HTR-8/SVneo (cell line): Measurements from ENCODE around the gene CCNF.
"Not testable (repeated sequence)": the region's sequence is repeated elsewhere in the genome, so short reads cannot be mapped to it uniquely, and the experiment has no call there.

Source experiments
- DNase-seq: peaks from one replicate; pipeline ENCODE4 v3.0.0; 2011; ENCODE audit warnings: low spot score, mixed read lengths; ENCODE audit not compliant: insufficient read length
- FAIRE-seq: peaks from 2 replicates; lab custom pipeline; 2011; peaks lifted over from hg19 to GRCh38; lab: Jason Lieb, UNC

Gene CCNF

DNA sequence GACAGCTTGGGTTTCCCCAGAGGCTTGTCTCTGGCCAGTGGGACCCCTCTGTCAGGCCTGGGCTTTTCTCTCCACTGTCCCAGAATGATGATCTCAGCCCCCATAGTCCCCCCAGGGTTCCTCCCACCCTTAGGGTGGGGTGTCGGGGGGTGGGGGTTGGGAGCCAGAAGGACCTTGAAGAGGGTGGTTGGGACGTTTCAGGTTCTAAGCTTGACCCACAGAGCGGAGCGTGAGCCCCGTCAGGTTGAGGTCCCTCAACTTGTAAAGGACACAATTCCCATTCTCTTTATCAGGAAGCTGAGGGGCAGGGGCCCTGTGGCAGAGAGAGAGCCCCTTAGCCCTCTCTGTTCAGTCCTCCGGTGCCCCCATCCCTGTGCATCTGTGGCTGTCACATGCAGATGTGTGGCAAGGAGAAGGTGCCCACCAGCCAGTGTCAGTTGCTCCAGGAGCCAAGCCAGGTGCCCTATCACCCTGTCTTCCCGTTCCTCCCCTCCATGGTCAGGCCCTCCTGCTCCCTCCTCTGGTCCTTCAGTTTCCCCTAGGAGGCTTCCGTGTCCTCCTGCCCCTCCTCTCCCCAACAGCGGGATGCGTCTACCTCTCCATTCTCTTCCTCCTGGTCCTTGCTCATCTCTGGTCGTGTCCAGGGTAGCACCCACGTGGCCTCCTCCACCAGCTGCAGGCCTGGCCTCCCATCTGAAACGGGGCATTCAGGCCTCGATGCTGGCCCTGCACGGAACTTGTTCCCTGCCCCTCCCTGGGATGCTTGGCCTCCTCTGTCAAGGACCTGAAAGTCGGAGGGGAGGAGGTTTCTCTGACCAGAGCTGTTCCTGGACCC is 40.4 kb downstream of the CCNF start:
- peak; percentile 36 for FAIRE-seq
- DNase-seq = no peak

DNA sequence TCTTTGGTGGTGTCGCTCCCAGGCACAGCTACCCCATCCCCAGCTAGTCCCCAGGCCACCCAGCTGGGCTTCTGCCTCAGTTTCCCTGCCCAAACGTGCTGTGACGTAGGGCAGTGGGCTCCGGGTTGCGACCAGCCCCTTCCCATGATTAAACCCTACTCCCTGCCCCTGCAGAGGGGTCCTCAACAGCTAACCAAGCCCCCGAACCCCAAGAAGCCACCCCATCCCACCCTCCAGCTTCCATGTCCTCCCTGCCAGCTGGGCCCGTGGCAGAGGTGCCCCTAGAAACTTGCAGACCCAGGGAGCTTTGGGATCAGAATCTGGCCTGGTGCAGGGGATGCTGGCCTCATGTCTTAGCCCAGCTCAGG is 41.0 kb downstream of the CCNF start:
- no peak for FAIRE-seq

DNA sequence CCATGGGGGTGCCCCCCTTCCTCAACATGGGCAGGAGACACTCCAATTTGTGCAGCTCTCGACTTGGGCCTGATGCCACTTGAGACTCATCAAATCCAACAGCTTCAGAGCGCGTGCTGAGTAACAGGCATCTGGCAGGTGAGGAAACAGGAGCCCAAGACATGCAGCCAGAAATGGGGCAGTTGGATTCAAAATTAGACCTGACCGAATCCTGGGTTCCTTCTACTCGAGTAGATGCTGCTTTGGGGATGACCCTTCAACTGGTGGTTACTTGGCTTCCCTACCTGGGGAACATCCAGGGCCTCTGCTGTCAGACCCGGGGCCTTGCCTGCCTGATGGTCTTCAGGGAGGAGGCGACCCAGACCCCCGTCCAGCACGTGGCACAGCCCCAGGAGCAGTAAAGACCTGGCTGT is 41.4 kb downstream of the CCNF start:
- FAIRE-seq = no peak
- DNase-seq = no peak

More for the DNA sequence above, 41.0 kb downstream of the CCNF start:
- DNase-seq = no peak

DNA sequence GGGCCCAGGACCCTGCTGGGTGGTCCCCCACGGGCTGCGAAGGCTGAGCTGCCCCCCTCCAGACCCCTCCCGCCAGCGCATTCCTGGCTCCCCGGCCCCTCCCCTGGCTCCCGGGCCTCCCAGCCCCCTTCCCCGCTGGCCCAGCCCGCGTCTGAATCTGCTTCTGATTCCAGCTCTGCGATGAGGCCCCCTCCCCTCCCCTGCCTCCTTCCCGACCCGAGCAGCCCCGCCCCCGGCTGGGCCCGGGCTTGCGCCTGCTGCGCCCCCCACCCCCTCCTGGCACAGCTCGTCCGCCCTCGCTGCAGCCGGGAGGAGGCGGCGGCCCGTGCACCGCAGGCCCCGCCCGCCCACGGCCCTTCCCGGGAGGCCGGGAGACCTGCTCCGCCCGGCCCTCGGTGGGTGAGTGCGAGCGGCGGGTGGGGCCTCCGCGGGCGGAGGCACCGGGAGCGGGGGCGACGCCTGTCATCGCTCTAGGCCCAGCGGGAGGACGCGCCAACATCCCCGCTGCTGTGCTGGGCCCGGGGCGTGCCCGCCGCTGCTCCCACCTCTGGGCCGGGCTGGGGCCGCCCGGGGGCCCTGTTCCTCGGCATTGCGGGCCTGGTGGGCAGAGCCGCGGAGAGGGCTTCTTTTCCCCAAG is 41.9 kb downstream of the CCNF start, which contains the start of gene NTN3:
NTN3 (plus strand) TSS at position 282 of the 637 bp plus-strand sequence. CDS start 405 bp downstream, outside the sequence.
- DNase-seq = no peak
- FAIRE-seq = no peak

DNA sequence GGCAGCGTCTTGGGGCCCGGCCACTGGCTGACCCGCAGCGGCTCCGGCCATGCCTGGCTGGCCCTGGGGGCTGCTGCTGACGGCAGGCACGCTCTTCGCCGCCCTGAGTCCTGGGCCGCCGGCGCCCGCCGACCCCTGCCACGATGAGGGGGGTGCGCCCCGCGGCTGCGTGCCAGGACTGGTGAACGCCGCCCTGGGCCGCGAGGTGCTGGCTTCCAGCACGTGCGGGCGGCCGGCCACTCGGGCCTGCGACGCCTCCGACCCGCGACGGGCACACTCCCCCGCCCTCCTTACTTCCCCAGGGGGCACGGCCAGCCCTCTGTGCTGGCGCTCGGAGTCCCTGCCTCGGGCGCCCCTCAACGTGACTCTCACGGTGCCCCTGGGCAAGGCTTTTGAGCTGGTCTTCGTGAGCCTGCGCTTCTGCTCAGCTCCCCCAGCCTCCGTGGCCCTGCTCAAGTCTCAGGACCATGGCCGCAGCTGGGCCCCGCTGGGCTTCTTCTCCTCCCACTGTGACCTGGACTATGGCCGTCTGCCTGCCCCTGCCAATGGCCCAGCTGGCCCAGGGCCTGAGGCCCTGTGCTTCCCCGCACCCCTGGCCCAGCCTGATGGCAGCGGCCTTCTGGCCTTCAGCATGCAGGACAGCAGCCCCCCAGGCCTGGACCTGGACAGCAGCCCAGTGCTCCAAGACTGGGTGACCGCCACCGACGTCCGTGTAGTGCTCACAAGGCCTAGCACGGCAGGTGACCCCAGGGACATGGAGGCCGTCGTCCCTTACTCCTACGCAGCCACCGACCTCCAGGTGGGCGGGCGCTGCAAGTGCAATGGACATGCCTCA is 42.6 kb downstream of the CCNF start:
- no peak for FAIRE-seq
- DNase-seq = no peak

DNA sequence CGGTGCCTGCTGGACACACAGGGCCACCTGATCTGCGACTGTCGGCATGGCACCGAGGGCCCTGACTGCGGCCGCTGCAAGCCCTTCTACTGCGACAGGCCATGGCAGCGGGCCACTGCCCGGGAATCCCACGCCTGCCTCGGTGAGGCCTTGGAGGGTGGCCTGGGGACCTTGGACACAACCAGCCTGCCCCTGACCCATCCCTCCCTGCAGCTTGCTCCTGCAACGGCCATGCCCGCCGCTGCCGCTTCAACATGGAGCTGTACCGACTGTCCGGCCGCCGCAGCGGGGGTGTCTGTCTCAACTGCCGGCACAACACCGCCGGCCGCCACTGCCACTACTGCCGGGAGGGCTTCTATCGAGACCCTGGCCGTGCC is 43.2 kb downstream of the CCNF start:
- DNase-seq (no peak), FAIRE-seq (peak; percentile 36)

DNA sequence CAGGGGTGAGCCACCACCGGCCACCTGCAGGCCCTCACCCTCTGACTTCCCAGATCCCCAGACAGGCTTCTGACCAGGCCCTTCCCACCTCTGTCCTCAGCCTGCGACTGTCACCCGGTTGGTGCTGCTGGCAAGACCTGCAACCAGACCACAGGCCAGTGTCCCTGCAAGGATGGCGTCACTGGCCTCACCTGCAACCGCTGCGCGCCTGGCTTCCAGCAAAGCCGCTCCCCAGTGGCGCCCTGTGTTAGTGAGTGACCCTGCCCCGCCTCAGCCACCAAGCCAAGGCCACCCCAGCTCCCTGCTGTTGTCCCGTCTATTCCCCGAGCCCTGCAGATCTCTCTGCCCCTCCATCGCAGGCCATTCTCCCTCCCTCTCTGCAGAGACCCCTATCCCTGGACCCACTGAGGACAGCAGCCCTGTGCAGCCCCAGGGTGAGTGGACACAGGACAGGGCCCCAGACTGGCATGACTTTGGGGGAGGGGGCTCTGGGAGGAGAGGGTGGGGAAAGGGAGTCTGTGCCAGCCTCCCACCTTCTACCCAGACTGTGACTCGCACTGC is 43.7 kb downstream of the CCNF start:
- FAIRE-seq = no peak
- no peak for DNase-seq

DNA sequence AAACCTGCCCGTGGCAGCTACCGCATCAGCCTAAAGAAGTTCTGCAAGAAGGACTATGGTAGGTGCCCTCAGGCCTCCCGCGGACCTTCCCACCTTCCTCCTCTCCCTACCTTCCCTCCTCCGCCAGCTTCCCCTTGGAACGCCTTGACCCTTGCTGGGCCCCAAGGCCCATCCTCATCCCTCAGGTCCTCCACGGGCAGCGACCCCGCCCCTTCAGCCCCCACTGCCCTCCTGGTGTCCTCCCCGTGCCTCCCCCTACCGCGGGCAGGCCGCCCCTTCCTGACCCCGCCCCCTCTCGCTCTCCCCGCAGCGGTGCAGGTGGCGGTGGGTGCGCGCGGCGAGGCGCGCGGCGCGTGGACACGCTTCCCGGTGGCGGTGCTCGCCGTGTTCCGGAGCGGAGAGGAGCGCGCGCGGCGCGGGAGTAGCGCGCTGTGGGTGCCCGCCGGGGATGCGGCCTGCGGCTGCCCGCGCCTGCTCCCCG is 44.2 kb downstream of the CCNF start:
- FAIRE-seq (peak; percentile 81), DNase-seq (no peak)

DNA sequence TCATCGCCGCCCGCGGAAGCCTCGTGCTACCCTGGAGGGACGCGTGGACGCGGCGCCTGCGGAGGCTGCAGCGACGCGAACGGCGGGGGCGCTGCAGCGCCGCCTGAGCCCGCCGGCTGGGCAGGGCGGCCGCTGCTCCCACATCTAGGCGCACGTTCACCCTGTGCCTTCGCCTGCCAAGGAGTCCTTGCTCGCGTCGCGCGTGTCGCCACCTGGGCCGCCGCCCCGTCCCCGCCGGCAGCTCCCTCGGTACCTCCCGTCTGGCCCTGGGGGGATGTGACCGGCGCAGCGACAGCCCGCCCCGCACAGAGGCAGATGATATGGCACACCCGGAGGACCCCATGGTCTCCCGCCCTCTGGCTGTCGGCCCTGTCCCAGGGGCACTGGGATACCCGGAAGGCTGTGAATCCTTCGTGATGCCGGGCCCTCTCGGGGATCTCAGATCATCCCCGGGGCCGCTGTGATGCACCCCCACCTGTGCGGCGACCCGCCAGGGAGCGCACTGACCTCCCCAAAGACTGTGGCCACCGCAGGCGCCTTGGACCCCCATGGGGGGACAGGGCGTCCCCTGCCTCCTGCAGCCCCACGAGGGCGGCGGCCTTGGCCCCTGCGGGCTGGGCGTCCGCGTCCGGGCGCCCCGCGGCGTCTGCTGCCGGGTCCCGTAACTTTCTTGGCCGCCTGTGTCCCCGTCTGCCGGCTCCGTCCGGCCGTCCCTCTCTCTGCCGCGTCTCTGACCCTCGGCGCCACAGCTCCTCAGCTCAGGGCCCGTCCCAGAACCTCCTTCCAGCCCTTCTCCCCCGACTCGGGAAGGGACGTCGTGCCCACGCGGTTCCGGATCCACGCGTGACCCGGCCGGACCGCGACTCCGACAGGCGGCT is 45.0 kb downstream of the CCNF start:
- DNase-seq (no peak), FAIRE-seq (peak; percentile 40)

DNA sequence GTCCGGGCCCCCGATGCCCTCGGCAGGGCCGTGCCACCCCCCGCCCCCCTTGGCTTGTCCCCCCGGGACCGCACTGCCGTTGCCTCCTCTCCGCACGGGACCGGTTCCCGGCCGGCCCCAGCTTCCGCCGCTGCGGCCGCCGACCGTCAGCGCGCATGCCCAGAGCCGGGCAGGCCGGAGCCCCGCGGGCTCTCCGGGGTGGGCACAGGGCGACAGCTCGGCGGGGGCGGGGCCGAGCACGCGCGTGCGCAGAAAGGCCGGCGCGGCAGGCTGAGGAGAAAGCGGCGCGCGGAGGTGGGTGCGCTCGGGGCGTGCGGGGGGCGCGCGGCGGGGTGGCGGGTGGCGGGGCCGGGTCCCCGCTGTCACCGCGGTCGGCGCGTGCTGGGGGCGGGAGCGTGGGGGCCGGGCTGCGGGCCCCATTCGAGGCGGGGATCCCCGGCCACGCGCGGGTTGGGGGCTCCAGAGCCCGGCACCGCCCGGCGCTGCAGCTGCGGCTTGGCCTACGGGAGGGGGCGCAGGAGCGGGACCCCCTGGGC is 45.7 kb downstream of the CCNF start, which contains the start of gene TBC1D24:
TBC1D24 (plus strand) TSS at position 251 of the 536 bp plus-strand sequence. CDS start 21,022 bp downstream, outside the sequence.
- FAIRE-seq (peak; percentile 95), DNase-seq (peak; percentile 96)

DNA sequence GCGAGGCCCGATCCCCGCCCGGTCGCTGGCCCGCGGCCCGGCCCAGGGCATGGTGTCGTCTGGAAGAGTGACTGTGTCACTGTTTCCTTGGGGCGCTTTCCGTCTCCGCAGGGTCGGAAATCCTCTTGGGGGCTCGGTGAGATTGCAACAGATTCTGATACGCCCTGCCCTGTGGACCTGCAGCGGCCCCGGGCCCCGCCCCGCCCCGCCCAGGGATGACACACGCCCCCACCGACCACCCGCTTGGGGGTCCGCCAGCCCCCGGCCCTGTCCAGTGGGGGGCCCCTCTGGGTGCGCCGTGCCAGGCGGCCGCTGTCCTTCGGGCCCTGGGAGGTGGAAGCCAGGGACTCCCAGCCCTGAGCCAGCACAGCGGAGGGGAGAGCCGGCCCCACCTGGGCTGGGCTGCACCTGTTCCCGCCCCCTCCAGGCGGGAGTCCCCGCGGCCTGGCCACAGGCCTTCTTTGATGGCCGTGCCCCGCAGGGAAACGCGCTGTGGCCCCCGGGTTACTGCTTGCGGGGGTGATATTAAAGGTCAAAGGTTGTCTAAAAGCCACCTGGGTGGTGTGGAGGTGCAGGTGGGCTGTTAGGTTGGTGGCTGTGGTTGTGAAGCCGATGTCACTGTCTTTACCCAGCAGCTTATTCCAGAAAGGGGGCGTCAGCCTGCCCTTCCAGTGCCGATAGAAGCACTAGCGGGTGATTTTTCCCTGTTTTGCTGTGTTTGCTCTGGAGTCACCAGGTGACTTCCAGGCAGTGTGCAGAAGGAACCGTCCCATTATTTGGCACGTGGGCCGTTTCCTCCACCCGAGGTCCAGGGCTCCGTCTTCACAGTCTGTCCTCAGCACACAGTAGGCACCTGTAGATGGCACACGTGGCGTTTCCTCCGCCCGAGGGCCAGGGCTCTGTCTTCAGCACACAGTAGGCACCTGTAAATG is 46.4 kb downstream of the CCNF start:
- no peak for DNase-seq

DNA sequence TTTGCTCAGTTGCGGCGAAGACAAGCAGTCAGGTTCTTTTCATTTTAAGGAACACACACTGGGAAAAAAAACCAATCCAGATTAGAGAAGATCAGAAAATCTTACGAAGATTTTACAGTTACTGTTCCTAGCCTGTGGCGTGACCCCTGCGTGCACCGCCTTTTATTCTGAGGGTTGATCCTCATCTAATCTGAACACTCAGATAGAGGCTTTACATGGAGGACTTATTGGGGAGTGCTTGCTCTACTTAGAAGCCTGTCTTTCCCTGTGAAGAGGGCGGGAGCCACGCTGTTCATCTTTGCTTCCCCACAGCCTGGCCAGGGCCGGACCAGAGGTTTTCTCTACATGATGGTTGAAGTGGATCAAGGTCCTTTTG is 47.1 kb downstream of the CCNF start:
- DNase-seq (no peak), FAIRE-seq (no peak)

More for the DNA sequence above, 46.4 kb downstream of the CCNF start:
- no peak for FAIRE-seq

DNA sequence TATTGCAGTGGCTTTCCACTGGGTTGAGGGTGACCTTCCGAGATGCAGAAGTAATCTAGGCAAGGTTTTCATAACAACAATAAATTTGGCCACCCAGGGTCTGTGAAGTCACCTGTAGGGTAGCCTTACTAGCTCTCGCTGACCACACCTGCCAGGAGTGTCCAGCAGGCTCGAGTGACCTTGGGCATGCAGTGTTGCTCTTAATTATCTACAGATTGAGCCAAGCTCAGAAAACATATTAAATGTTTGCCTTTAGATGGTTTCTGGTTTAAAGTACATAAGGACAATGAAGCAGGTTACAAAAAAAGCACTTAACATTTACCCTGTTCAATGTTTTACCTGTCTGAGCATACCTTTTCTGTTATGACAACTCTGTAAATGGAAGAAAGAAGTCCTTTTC is 47.5 kb downstream of the CCNF start:
- DNase-seq (no peak), FAIRE-seq (no peak)

DNA sequence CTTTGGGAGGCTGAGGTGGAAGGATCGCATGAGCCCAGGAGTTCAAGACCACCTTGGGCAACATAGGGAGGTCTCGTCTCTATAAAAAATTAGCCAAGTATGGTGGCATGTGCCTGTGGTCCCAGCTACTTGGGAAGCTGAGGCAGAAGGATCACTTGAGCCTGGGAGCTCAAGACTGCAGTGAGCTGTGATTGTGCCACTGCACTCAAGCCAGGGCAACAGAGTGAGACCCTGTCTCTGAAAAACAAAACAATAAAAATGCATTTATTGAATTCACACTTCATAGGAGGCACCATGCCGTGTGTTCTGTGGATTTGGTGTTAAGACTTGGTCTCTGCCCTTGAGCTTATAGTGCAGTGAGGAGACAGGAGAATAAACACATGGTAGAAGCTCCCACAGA is 48.1 kb downstream of the CCNF start:
- FAIRE-seq (no peak), DNase-seq (no peak)

DNA sequence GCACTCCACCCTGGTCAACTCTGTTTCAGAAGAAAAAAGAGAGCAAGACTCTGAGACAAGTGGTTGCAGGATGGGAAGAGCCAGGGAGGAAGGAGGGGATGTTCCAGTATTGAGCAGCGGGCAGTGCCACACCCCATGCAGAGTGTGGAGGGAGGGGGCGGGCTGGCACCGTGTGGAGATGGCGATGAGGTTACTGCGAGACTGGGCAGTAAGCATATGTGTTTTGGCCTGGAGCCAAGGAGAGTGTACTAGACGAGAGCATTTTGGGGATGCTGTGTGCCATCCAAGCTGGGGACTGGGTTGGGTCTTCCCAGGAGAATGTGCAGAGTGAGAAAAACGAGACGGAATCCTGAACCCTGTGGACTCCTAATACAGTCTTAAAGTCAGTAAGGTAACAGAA is 49.0 kb downstream of the CCNF start:
- no peak for FAIRE-seq
- DNase-seq = no peak

DNA sequence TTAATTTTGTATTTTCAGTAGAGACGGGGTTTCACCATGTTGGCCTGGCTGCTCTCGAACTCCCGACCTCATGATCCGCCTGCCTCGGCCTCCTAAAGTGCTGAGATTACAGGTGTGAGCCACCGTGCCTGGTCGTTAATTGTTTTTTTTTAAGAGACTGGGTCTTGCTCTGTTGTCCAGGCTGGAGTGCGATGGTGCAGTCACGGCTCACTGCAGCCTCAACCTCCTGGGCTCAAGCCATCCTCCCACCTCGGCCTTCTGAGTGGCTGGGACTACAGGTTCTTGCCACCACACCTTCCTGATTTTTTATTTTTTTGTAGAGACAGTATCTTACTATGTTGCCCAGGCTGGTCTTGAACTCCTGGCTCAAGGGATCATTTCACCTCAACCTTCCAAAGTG is 50.7 kb downstream of the CCNF start:
- FAIRE-seq, DNase-seq: not testable (repeated sequence)

DNA sequence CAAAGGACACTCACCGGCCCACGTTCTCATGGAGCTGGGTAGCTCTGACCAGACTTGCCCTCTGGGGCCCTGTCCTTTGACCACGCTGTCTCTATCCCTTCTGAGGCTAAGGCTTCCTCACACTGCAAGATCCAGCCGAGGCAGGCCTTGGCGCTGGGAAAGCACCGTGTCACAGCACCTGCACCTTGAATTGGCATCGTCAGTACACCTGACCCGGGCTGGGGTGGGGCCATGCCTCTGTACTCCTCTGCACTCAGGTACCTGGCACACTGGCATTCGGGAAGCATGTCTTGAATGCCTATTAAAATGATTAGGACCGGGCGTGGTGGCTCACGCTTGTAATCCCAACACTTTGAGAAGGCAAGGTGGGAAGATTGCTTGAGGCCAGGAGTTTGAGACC is 51.7 kb downstream of the CCNF start:
- no peak for FAIRE-seq
- DNase-seq = no peak

DNA sequence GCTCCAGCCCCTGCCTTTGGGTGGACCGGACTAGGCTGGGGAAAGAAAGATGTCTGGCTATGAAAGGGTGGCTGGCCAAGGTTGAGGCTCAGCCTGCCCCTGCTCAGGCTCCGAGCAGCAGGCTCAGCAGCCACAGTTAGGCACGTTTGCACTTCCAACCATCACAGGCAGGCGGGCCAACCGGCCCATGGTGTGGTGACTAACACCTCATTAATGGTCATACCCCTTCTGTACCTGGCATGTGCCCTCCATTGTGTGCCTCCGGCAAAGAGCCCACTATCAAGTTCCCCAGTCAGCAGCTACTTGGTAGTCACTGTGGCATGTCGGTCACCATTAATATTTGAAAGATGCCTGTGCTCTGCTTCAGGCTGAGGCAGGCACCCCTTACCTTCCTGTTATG is 52.4 kb downstream of the CCNF start:
- DNase-seq (no peak), FAIRE-seq (no peak)
